Caco-2 (cell line): ENCODE results near the gene EML5. TPM values are rescaled to one million over a fixed set of nuclear protein-coding genes. Genes with fewer than 3 reads are reported as not detected.

Experiments used
- BruUV-seq: library from RNA; stranded (reverse); fragments of 400-500 nt; replicated peaks from 2 replicates; lab custom pipeline; 2021; lab: Mats Ljungman, UMichigan
- CTCF ChIA-PET: fragments of 300-600 bp; sonication (Branson Sonifier 250); formaldehyde crosslinking; loops from one replicate; lab custom pipeline; 2022; ENCODE audit warnings: antibody characterized with exemption; lab: Charles Lee
- POLR2A ChIA-PET: fragments of 300-600 bp; sonication (Branson Sonifier 250); formaldehyde crosslinking; loops from one replicate; lab custom pipeline; 2022; ENCODE audit warnings: antibody characterized with exemption; lab: Charles Lee
- DNase-seq, 2 experiments: peaks; one replicate each; pipeline versions ENCODE4 v3.0.0 to v3.0.0-alpha.2; 2020 to 2022
- H3K27me3 ChIP-seq: replicated peaks from 2 replicates; pipeline ENCODE4 v1.6.0; 2011; ENCODE audit warnings: low read length; ENCODE audit not compliant: control insufficient read depth, insufficient read depth
- H3K36me3 ChIP-seq: 2 replicates; pipeline ENCODE4 v1.5.1; 2011; ENCODE audit warnings: low read length; ENCODE audit not compliant: control insufficient read depth, insufficient read depth
- H3K4me1 ChIP-seq: fragments of 250-450 bp; sonication (Bioruptor Pico); 2 replicates; pipeline ENCODE4 v1.5.1; 2020; ENCODE audit warnings: mild to moderate bottlenecking
- H3K4me3 ChIP-seq: 2 replicates; pipeline ENCODE4 v1.5.1; 2011; ENCODE audit warnings: low read depth, mild to moderate bottlenecking, control low read depth, low read length
- H3K9me3 ChIP-seq: fragments of 250-450 bp; sonication (Bioruptor Pico); 2 replicates; pipeline ENCODE4 v1.5.1; 2020; ENCODE audit warnings: mild to moderate bottlenecking, moderate library complexity
- H3K27ac Mint-ChIP-seq: one replicate; pipeline ENCODE4 v1.8.0; 2022; ENCODE audit warnings: mixed read lengths; ENCODE audit not compliant: unreplicated experiment
- H3K27me3 Mint-ChIP-seq: one replicate; pipeline ENCODE4 v1.8.0; 2022; ENCODE audit warnings: mixed read lengths; ENCODE audit not compliant: insufficient read depth, unreplicated experiment
- H3K36me3 Mint-ChIP-seq: one replicate; pipeline ENCODE4 v1.8.0; 2022; ENCODE audit warnings: mild to moderate bottlenecking, mixed read lengths; ENCODE audit not compliant: insufficient read depth, unreplicated experiment
- H3K4me1 Mint-ChIP-seq: one replicate; pipeline ENCODE4 v1.8.0; 2022; ENCODE audit warnings: low read depth, mixed read lengths; ENCODE audit not compliant: unreplicated experiment
- H3K4me3 Mint-ChIP-seq: one replicate; pipeline ENCODE4 v1.8.0; 2022; ENCODE audit warnings: mild to moderate bottlenecking, moderate library complexity, mixed read lengths; ENCODE audit not compliant: unreplicated experiment
- H3K9me3 Mint-ChIP-seq: one replicate; pipeline ENCODE4 v1.8.0; 2022; ENCODE audit warnings: mixed read lengths; ENCODE audit not compliant: unreplicated experiment
- CTCF ChIP-seq, 2 experiments: fragments of 200-600 bp in 1 of 2; IDR thresholded peaks; 1 replicate in 1 of 2; 2 replicates in 1 of 2; pipeline versions ENCODE4 v1.5.1 to v1.8.0; 2011 to 2022; ENCODE audit warnings: antibody characterized with exemption in 1 of 2, control low read depth in 1 of 2, inconsistent platforms in 1 of 2, low read depth in 1 of 2, low read length in 1 of 2, mild to moderate bottlenecking in 1 of 2, moderate library complexity in 1 of 2; ENCODE audit not compliant: insufficient read depth in 1 of 2, severe bottlenecking in 1 of 2, unreplicated experiment in 1 of 2
- intact Hi-C: fragments of 100-400 bp; cut with micrococcal nuclease; formaldehyde crosslinking; loops from one replicate; pipeline ENCODE4 v1.10.0; 2022; ENCODE audit not compliant: unreplicated experiment
- total RNA-seq: library from RNA; stranded (reverse); gene quantifications from 2 replicates; pipeline ENCODE4 v1.2.3, GENCODE V29; 2022

Gene EML5
- total RNA-seq, 1 experiment from 2014 or later: 0.11 TPM

GRCh38 chr14:88825078-88825458 is 32.3 kb upstream of the EML5 start:
- Histone ChIP-seq H3K27me3 (no peaks in the 10 kb centered on the region), H3K9me3 (no peaks in the 10 kb centered on the region), H3K4me1 (peaks cover 5% of the 10 kb centered on the region), H3K4me3 (peak overlapping the region; percentile 63), H3K36me3 (no peaks in the 10 kb centered on the region)
- H3K27me3 Mint-ChIP-seq: peaks cover under 1% of the 10 kb centered on the region
- peaks cover 6% of the 10 kb centered on the region for H3K4me1 Mint-ChIP-seq
- no peak for DNase-seq
- no peak for TF ChIP-seq CTCF (IDR thresholded peaks at IDR 0.05; ENCODE audit: insufficient read depth in 1 of 2, low read depth in 1 of 2, low read length in 1 of 2, severe bottlenecking in 1 of 2, unreplicated experiment in 1 of 2)
- H3K4me3 Mint-ChIP-seq: peak overlapping the region; percentile 80
- no peaks in the 10 kb centered on the region for H3K36me3 Mint-ChIP-seq
- no TSS peak for BruUV-seq
- CTCF ChIA-PET: interaction anchor here (1.0 to 1.9 kb wide), 4 partner anchors 14 to 158 kb away, joined by 3 to 5 read pairs (median 4); partner anchors contain the start of gene EML5
- H3K9me3 Mint-ChIP-seq: no peaks in the 10 kb centered on the region
- peak overlapping the region; percentile 98 for H3K27ac Mint-ChIP-seq
- intact Hi-C loops: loop anchor here (2.0 kb wide), 1 partner anchor 32 kb away; the partner anchor contains the start of gene EML5
- POLR2A ChIA-PET: interaction anchor here (0.5 to 0.7 kb wide), 2 partner anchors 32 to 207 kb away, joined by 3 read pairs; partner anchors contain the start of gene EML5

DNA sequence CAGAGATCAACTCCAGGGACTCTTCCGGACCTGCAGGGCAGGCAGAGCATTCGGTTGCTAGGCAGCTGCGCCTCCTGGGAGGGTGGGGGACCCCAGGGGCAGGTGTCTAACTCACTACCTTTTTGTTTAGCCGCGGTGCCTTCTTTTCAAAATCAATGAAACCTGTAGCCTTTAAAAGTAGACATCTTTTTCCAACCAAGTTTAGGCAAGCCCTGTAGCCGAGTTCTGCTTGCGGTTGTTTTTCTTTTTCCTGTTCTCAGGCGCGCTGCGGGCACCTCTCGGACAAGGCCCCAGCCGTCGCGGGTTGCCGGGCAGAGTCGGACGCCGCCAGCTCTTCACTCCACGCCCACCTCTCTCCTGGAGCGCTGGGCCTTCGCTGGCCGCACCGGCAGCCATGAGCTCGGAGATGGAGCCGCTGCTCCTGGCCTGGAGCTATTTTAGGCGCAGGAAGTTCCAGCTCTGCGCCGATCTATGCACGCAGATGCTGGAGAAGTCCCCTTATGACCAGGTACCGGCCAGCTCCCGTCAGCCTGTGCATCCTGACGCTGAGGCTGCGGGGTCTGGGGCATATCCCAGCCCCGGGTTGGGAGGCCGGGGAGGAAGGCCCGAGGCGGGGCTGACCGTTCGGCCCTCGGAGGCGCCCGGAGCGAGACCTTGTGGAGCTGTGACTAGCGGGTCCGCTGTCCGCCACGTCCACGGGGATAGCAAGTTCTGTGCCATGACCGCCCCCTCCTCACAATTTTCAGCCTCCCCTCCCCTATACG is 31.7 kb upstream of the EML5 start, which contains the start of gene TTC8:
TTC8 (plus strand) TSS at position 338 of the 764 bp plus-strand sequence; CDS start at position 395, 57 bp downstream.
- peak; percentile 86 to 88 for DNase-seq
- no peaks in the 10 kb centered on the region for H3K9me3 ChIP-seq
- Mint-ChIP-seq H3K4me3 (peak within 1 kb of the TSS; percentile 80), H3K36me3 (no peaks in the 10 kb centered on the region), H3K4me1 (peaks cover 6% of the 10 kb centered on the region), H3K9me3 (no peaks in the 10 kb centered on the region), H3K27me3 (peaks cover 5% of the 10 kb centered on the region), H3K27ac (peak within 1 kb of the TSS; percentile 98)
- no peaks in the 10 kb centered on the region for H3K27me3 ChIP-seq
- POLR2A ChIA-PET: interaction anchor here (0.5 to 0.7 kb wide), 3 partner anchors 10 to 207 kb away, joined by 3 read pairs; partner anchors contain the start of gene EML5
- TF ChIP-seq CTCF (IDR thresholded peaks at IDR 0.05; ENCODE audit: insufficient read depth in 1 of 2, low read depth in 1 of 2, low read length in 1 of 2, severe bottlenecking in 1 of 2, unreplicated experiment in 1 of 2): peak in 1 of 2 experiments; percentile 4
- no TSS peak for BruUV-seq
- peaks cover 5% of the 10 kb centered on the region for H3K4me1 ChIP-seq
- peak within 1 kb of the TSS; percentile 63 for H3K4me3 ChIP-seq
- no peaks in the 10 kb centered on the region for H3K36me3 ChIP-seq
- intact Hi-C loops: loop anchor here (2.0 kb wide), 1 partner anchor 32 kb away; the partner anchor contains the start of gene EML5
- CTCF ChIA-PET: interaction anchor here (1.0 to 1.9 kb wide), 4 partner anchors 15 to 157 kb away, joined by 3 to 5 read pairs (median 4); partner anchors contain the start of gene EML5

GRCh38 chr14:88823968-88824313 is 31.2 kb upstream of the EML5 start:
- peak overlapping the region; percentile 80 for H3K4me3 Mint-ChIP-seq
- H3K4me3 ChIP-seq: peak overlapping the region; percentile 63
- POLR2A ChIA-PET: interaction anchor here (0.7 kb wide), 1 partner anchor 10 kb away, joined by 3 read pairs; no protein-coding TSS in a partner anchor
- CTCF ChIA-PET: interaction anchor here (1.1 to 1.9 kb wide), 2 partner anchors 31 to 156 kb away, joined by 3 to 5 read pairs; partner anchors contain the start of gene EML5
- H3K9me3 ChIP-seq: no peaks in the 10 kb centered on the region
- no peaks in the 10 kb centered on the region for H3K36me3 Mint-ChIP-seq
- H3K9me3 Mint-ChIP-seq: no peaks in the 10 kb centered on the region
- H3K36me3 ChIP-seq: no peaks in the 10 kb centered on the region
- H3K27ac Mint-ChIP-seq: peak overlapping the region; percentile 98
- intact Hi-C loops: loop anchor here (2.0 kb wide), 2 partner anchors 31 to 189 kb away; partner anchors contain the start of gene EML5
- peaks cover 11% of the 10 kb centered on the region for H3K27me3 Mint-ChIP-seq
- no peaks in the 10 kb centered on the region for H3K27me3 ChIP-seq
- DNase-seq: no peak
- H3K4me1 Mint-ChIP-seq: peaks cover 6% of the 10 kb centered on the region
- TF ChIP-seq CTCF (IDR thresholded peaks at IDR 0.05; ENCODE audit: insufficient read depth in 1 of 2, low read depth in 1 of 2, low read length in 1 of 2, severe bottlenecking in 1 of 2, unreplicated experiment in 1 of 2): no peak
- peaks cover 5% of the 10 kb centered on the region for H3K4me1 ChIP-seq
- no TSS peak for BruUV-seq
